HEK293T (cell line): ENCODE results near the gene NUP35.

Experiments used
- ARNT ChIP-seq: fragments of 450-650 bp; IDR thresholded peaks from 2 replicates; pipeline ENCODE4 v1.6.1; 2017; ENCODE audit warnings: mild to moderate bottlenecking
- BHLHE40 ChIP-seq: fragments of 450-650 bp; IDR thresholded peaks from 2 replicates; pipeline ENCODE4 v1.6.1; 2016; ENCODE audit warnings: mild to moderate bottlenecking, moderate library complexity, borderline replicate concordance
- ELF4 ChIP-seq: fragments of 450-650 bp; IDR thresholded peaks from 2 replicates; pipeline ENCODE4 v1.6.1; 2017; ENCODE audit warnings: antibody characterized with exemption
- FOXA1 ChIP-seq: fragments of 450-650 bp; IDR thresholded peaks from 2 replicates; pipeline ENCODE4 v1.6.1; 2016; ENCODE audit warnings: mild to moderate bottlenecking
- FOXM1 ChIP-seq: fragments of 450-650 bp; IDR thresholded peaks from 2 replicates; pipeline ENCODE4 v1.6.1; 2017; ENCODE audit warnings: mild to moderate bottlenecking, borderline replicate concordance
- LEF1 ChIP-seq: fragments of 450-650 bp; IDR thresholded peaks from 2 replicates; pipeline ENCODE4 v1.6.1; 2017; ENCODE audit warnings: mild to moderate bottlenecking, borderline replicate concordance
- SP1 ChIP-seq: fragments of 450-650 bp; IDR thresholded peaks from 2 replicates; pipeline ENCODE4 v1.6.1; 2017

DNA sequence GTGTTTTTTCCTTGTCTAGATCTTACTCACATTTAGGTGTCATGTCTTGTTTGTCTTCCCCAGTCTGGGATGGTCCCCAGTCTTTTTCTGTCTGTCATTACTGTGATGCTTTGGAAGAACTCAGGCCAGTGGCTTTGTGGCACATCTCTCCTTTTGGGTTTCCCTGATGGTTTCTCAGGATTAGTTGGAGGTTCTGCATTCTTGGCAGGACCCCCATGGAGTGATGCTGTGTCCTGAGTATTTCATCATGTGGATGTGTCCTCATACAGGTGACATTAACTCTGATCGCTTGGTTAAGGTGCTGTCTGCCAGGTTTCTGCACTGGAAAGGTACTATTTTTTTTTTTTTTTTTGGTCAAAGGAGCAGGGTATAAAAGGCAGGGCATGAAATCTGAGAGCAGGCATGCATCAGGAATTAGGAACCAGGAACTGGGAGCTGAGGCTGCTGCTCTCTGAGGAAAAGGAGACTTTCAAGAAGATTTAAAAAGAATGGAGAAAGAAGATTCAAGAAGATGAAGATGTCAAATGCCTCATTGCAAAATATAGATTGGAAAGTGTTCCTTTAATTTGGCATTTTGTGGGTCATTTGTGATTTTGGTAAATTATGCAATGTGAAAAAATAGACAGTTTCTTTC, 85.3 kb downstream of the NUP35 start:
- TF ChIP-seq FOXM1 (no peak), BHLHE40 (no peak), SP1 (no peak), FOXA1 (no peak), LEF1 (no peak), ARNT (no peak), ELF4 (no peak)
